ENCODE data around the gene TSPAN12. TPM values are rescaled to one million over a fixed set of nuclear protein-coding genes. Genes with fewer than 3 reads are reported as not detected.

TSPAN12 gene
- total RNA-seq, 1 experiment from 2014 or later = 8.7 TPM

DNA sequence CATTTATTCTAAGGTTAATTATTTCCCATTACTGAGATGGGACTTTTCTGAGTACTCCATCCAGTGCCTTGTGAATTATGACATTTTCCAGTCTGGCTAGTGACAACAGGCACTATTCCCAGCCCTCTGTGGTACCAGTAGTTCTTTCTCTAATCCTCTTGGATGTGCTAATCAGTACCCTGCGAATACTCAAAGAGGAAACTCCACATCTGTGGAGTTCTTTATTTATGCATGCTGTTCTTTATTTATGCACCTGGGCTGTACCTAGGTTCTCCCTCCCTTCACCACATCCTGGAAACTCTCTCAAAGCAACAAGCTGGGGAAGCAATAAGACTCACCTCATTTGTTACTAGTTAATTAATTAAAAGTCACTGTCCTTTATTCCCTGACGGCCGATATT lies 83.5 kb downstream of the TSPAN12 start:
- TF ChIP-seq, protein P1, sequence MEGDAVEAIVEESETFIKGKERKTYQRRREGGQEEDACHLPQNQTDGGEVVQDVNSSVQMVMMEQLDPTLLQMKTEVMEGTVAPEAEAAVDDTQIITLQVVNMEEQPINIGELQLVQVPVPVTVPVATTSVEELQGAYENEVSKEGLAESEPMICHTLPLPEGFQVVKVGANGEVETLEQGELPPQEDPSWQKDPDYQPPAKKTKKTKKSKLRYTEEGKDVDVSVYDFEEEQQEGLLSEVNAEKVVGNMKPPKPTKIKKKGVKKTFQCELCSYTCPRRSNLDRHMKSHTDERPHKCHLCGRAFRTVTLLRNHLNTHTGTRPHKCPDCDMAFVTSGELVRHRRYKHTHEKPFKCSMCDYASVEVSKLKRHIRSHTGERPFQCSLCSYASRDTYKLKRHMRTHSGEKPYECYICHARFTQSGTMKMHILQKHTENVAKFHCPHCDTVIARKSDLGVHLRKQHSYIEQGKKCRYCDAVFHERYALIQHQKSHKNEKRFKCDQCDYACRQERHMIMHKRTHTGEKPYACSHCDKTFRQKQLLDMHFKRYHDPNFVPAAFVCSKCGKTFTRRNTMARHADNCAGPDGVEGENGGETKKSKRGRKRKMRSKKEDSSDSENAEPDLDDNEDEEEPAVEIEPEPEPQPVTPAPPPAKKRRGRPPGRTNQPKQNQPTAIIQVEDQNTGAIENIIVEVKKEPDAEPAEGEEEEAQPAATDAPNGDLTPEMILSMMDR (conservative IDR thresholded peaks at IDR 0.05) = no peak
- Histone ChIP-seq H4K5ac (ENCODE audit: insufficient read length, low read depth, low read length) (no peak overlapping the region), H2AK5ac (ENCODE audit: insufficient read length, low read length) (no peak overlapping the region), H3K79me2 (ENCODE audit: insufficient read depth, low read length) (no peaks in the 10 kb centered on the region), H3K9me3 (ENCODE audit: control insufficient read depth, low read depth, low read length) (no peaks in the 10 kb centered on the region), H2BK120ac (ENCODE audit: low read depth, low read length, poor library complexity, severe bottlenecking) (no peak overlapping the region), H3K4me2 (ENCODE audit: insufficient read depth, insufficient read length, low read length) (no peak overlapping the region), H3T11ph (ENCODE audit: low read length) (no peak overlapping the region), H3K23me2 (ENCODE audit: insufficient read length, low read depth, low read length, poor library complexity, severe bottlenecking) (no peaks in the 10 kb centered on the region), H3K23ac (ENCODE audit: insufficient read length, low read depth, low read length) (no peak overlapping the region), H3K27me3 (ENCODE audit: insufficient read depth, low read length) (no peaks in the 10 kb centered on the region), H3K4me1 (ENCODE audit: insufficient read depth, low read length) (peaks cover 2% of the 10 kb centered on the region), H3K27ac (ENCODE audit: insufficient read length, low read depth, low read length) (no peak overlapping the region), H2BK12ac (ENCODE audit: insufficient read length, low read depth, low read length) (no peak overlapping the region), H3K14ac (ENCODE audit: insufficient read depth, low read length) (no peak overlapping the region), H3K56ac (ENCODE audit: insufficient read length, low read depth, low read length) (no peak overlapping the region), H4K8ac (replicated peaks; ENCODE audit: insufficient read length, low read depth, low read length) (no peak overlapping the region), H2BK15ac (ENCODE audit: low read depth, low read length) (no peak overlapping the region), H3K18ac (ENCODE audit: insufficient read length, low read depth, low read length) (no peak overlapping the region), H2BK20ac (ENCODE audit: low read depth, low read length, poor library complexity, severe bottlenecking) (no peak overlapping the region), H3K9ac (ENCODE audit: extremely low read depth, insufficient read length, low read length) (no peak overlapping the region), H3K4ac (ENCODE audit: low read depth, low read length) (no peak overlapping the region), H4K91ac (ENCODE audit: insufficient read length, low read depth, low read length) (no peak overlapping the region), H2BK5ac (ENCODE audit: insufficient read length, low read length) (no peak overlapping the region), H3K79me1 (ENCODE audit: insufficient read depth, low read depth, low read length, poor library complexity, severe bottlenecking) (no peaks in the 10 kb centered on the region), H4K20me1 (ENCODE audit: control insufficient read depth, insufficient read depth, insufficient read length) (no peaks in the 10 kb centered on the region), H2AFZ (ENCODE audit: low read length) (no peak overlapping the region)
- Mint-ChIP-seq H3K9me3 (no peaks in the 10 kb centered on the region), H3K4me1 (peaks cover 15 to 20% of the 10 kb centered on the region in 2 experiments), H3K27ac (peak overlapping the region in 1 of 3 experiments; percentile 25; a peak in 2 of 7 replicates), H3K4me3 (peak overlapping the region in 1 of 2 experiments; percentile 36; a peak in 2 of 5 replicates), H3K27me3 (ENCODE audit: low read depth) (no peaks in the 10 kb centered on the region), H3K36me3 (ENCODE audit: insufficient read depth in 1 of 3, low read depth in 3 of 3) (no peaks in the 10 kb centered on the region)
- WGBS (ENCODE audit: extremely low coverage, insufficient read length, low lambda C conversion rate) = no CpG with 5 or more reads among the region's 3 CpGs
- DNase-seq = no peak
